ENCODE results near the gene AASDH.
A peak's percentile ranks its signal among the peaks of the same experiment; 100 is the strongest.

AASDH gene

GRCh38 chr4:56387023-56388001 is at the start of gene AASDH:
Gene AASDH, minus strand, starts transcription at chr4:56387491. Its CDS starts 3,192 bp downstream, at chr4:56384299.
- DNase-seq (ENCODE audit: low read depth, low spot score): peak; percentile 88

GRCh38 chr4:56435140-56435926 is 48.0 kb upstream of the AASDH start, which contains the start of gene PPAT:
Gene PPAT, minus strand, starts transcription at chr4:56435615. Its CDS starts 138 bp downstream, at chr4:56435477.
- DNase-seq (ENCODE audit: low read depth, low spot score): peak; percentile 96

GRCh38 chr4:56434599-56435139 is 47.4 kb upstream of the AASDH start:
- no peak for DNase-seq (ENCODE audit: low read depth, low spot score)

- DNase-seq (ENCODE audit: low read depth, low spot score): no peak
These were observed 46.0 kb upstream of the AASDH start for GRCh38 chr4:56433280-56433679.

- DNase-seq (ENCODE audit: low read depth, low spot score): no peak
These were observed 42.9 kb upstream of the AASDH start for GRCh38 chr4:56430203-56430602.

- no peak for DNase-seq (ENCODE audit: low read depth, low spot score)
These were observed 39.9 kb upstream of the AASDH start for GRCh38 chr4:56427179-56427578.

- no peak for DNase-seq (ENCODE audit: low read depth, low spot score)
These were observed 39.0 kb upstream of the AASDH start for GRCh38 chr4:56426273-56426672.

GRCh38 chr4:56425518-56425917 is 38.2 kb upstream of the AASDH start:
- no peak for DNase-seq (ENCODE audit: low read depth, low spot score)

- no peak for DNase-seq (ENCODE audit: low read depth, low spot score)
These were observed 37.6 kb upstream of the AASDH start for GRCh38 chr4:56424697-56425514.

GRCh38 chr4:56424176-56424575 is 36.9 kb upstream of the AASDH start:
- DNase-seq (ENCODE audit: low read depth, low spot score): no peak

- no peak for DNase-seq (ENCODE audit: low read depth, low spot score)
These were observed 30.1 kb upstream of the AASDH start for GRCh38 chr4:56417396-56417795.

GRCh38 chr4:56416349-56416748 is 29.1 kb upstream of the AASDH start:
- no peak for DNase-seq (ENCODE audit: low read depth, low spot score)

GRCh38 chr4:56414135-56414670 is 26.9 kb upstream of the AASDH start:
- no peak for DNase-seq (ENCODE audit: low read depth, low spot score)

- no peak for DNase-seq (ENCODE audit: low read depth, low spot score)
These were observed 23.2 kb upstream of the AASDH start for GRCh38 chr4:56410247-56411062.

- no peak for DNase-seq (ENCODE audit: low read depth, low spot score)
These were observed 22.3 kb upstream of the AASDH start for GRCh38 chr4:56409511-56410090.

- DNase-seq (ENCODE audit: low read depth, low spot score): no peak
These were observed 21.7 kb upstream of the AASDH start for GRCh38 chr4:56408978-56409377.

GRCh38 chr4:56406151-56406550 is 18.9 kb upstream of the AASDH start:
- no peak for DNase-seq (ENCODE audit: low read depth, low spot score)

- no peak for DNase-seq (ENCODE audit: low read depth, low spot score)
These were observed 17.7 kb upstream of the AASDH start for GRCh38 chr4:56405016-56405415.

- no peak for DNase-seq (ENCODE audit: low read depth, low spot score)
These were observed 13.3 kb upstream of the AASDH start for GRCh38 chr4:56400560-56400959.

- DNase-seq (ENCODE audit: low read depth, low spot score): no peak
These were observed 4.0 kb upstream of the AASDH start for GRCh38 chr4:56391270-56391669.
